ENCODE measurements around the gene SUN5. TPM values are rescaled to one million over a fixed set of nuclear protein-coding genes. Genes with fewer than 3 reads are reported as not detected.

The SUN5 gene
- total RNA-seq, 1 donor from 2014 or later, result not detected

DNA sequence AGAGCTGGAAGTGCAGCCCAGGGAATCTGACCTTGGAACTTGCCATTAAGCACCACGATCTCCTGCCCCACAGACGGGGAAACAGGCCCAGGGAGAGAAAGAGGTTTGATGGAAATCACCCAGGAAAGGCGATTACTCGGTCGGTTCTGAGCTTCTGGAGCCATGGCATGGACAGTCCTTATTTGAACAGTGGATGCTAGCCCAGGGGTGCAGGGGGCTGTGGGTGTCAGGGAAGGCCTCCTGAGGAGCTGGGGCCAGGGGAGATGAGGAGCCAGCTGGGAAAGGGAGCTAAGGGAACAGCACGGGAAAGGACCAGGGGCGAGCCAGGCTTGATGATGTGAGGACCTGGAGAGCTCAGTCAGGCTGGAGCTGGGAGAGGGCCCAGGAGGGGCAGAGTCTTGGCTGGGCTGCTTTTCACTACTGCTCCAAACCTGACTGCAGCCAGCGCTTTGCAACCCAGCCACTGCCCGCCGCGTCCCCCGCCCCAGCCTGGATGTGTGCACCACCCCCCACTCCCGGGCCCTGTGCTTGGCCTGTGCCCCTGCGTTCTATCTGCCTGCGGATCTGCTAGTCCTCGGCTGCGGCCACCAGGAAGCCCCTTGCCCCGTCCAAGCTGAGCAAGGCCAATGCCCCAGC is 17.8 kb downstream of the SUN5 start:
- DNase-seq (ENCODE audit: extremely low spot score, unreplicated experiment), result no peak
- H3K4me3 Mint-ChIP-seq (ENCODE audit: unreplicated experiment), result no peak overlapping the region
- no peaks in the 10 kb centered on the region for H3K9me3 Mint-ChIP-seq (ENCODE audit: unreplicated experiment)
- TF ChIP-seq, protein P1, sequence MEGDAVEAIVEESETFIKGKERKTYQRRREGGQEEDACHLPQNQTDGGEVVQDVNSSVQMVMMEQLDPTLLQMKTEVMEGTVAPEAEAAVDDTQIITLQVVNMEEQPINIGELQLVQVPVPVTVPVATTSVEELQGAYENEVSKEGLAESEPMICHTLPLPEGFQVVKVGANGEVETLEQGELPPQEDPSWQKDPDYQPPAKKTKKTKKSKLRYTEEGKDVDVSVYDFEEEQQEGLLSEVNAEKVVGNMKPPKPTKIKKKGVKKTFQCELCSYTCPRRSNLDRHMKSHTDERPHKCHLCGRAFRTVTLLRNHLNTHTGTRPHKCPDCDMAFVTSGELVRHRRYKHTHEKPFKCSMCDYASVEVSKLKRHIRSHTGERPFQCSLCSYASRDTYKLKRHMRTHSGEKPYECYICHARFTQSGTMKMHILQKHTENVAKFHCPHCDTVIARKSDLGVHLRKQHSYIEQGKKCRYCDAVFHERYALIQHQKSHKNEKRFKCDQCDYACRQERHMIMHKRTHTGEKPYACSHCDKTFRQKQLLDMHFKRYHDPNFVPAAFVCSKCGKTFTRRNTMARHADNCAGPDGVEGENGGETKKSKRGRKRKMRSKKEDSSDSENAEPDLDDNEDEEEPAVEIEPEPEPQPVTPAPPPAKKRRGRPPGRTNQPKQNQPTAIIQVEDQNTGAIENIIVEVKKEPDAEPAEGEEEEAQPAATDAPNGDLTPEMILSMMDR (IDR thresholded peaks at IDR 0.05), result no peak
- H3K27ac Mint-ChIP-seq (ENCODE audit: unreplicated experiment), result no peak overlapping the region
- no peaks in the 10 kb centered on the region for H3K4me1 Mint-ChIP-seq (ENCODE audit: unreplicated experiment)
- H3K36me3 Mint-ChIP-seq (ENCODE audit: unreplicated experiment), result no peaks in the 10 kb centered on the region
- peaks cover 3% of the 10 kb centered on the region for H3K27me3 Mint-ChIP-seq (ENCODE audit: unreplicated experiment)

DNA sequence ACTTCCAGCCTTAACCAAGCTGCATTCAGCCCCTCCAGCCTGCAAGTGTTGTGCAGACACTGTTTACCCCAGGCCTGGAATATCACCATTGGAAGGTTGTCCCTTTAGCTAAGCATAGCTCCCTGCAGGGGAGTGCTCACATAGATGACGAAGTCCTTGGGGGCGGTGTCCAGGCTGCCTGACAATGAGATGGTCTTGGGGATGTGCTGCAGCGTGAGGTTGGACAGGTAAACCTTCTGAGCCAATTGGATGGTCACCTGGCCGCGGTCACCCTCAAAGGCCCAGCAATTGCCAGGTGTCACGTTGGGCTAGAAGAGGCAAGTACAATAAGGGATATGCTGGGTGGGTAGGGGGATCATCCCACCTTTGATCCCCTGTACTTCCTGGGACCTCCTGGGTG is 18.6 kb downstream of the SUN5 start:
- Mint-ChIP-seq H3K4me1 (ENCODE audit: unreplicated experiment) (no peaks in the 10 kb centered on the region), H3K4me3 (ENCODE audit: unreplicated experiment) (no peak overlapping the region), H3K27me3 (ENCODE audit: unreplicated experiment) (no peaks in the 10 kb centered on the region), H3K36me3 (ENCODE audit: unreplicated experiment) (no peaks in the 10 kb centered on the region), H3K27ac (ENCODE audit: unreplicated experiment) (no peak overlapping the region), H3K9me3 (ENCODE audit: unreplicated experiment) (no peaks in the 10 kb centered on the region)
- DNase-seq (ENCODE audit: extremely low spot score, unreplicated experiment), result no peak
- TF ChIP-seq, protein P1 (IDR thresholded peaks at IDR 0.05), result no peak

DNA sequence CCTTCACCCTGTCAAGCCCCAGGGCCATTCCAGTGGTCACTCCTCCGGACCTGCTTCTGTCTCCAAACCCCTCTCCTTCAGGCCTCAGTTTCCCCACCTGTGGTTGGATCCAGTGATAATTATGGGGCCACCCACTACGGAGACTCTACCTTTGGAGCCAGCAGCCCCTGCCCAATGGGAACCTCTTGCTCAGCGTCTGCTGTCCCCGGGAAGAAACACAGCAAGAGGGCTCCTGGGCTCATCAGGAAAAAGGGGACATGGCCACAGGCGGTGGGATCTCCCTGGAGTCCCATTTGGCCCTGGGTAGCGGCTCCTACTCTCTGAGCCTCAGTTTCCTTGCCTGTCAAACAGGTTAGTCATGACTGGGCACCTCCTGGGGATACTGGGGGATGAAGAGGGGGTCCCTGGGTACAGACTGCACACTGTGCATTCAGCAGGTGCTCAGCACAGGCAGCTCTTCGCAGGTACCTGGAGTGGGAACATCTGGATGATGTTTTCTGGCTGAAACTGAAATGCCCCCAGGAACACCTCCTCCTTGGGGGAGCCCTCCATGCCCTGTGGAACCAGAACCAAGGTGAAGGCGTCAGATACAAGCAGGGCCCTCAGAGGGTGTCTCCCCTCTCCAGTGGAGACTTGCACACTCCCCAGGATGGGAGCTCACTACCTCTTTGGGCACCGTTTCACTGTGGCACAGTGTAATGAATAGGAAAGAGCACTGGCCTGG is 19.4 kb downstream of the SUN5 start:
- Mint-ChIP-seq H3K27ac (ENCODE audit: unreplicated experiment) (no peak overlapping the region), H3K9me3 (ENCODE audit: unreplicated experiment) (no peaks in the 10 kb centered on the region), H3K4me3 (ENCODE audit: unreplicated experiment) (no peak overlapping the region), H3K36me3 (ENCODE audit: unreplicated experiment) (no peaks in the 10 kb centered on the region), H3K27me3 (ENCODE audit: unreplicated experiment) (no peaks in the 10 kb centered on the region), H3K4me1 (ENCODE audit: unreplicated experiment) (no peaks in the 10 kb centered on the region)
- no peak for DNase-seq (ENCODE audit: extremely low spot score, unreplicated experiment)
- TF ChIP-seq, protein P1 (IDR thresholded peaks at IDR 0.05), result no peak

DNA sequence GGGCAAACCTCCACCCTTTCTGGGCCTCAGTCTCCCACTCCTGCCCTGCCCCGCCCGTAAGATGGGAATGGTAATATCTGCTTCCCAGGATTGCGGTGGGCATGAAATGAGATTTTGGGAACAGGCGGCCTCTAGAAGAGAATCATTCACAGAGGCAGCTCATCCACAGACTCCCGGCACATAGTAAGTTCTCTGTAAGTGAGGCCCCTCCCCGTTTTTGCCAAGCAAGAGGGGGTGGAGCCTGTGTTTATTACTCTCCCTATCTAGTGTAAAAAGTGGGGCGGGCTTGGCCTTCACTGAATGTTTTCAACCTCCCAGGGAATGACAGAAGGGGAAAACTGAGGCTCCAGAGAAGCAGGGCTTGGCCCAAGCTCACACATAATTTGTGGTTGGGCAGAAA is 20.0 kb downstream of the SUN5 start:
- Mint-ChIP-seq H3K9me3 (ENCODE audit: unreplicated experiment) (no peaks in the 10 kb centered on the region), H3K27me3 (ENCODE audit: unreplicated experiment) (no peaks in the 10 kb centered on the region), H3K36me3 (ENCODE audit: unreplicated experiment) (no peaks in the 10 kb centered on the region), H3K4me3 (ENCODE audit: unreplicated experiment) (no peak overlapping the region), H3K4me1 (ENCODE audit: unreplicated experiment) (no peaks in the 10 kb centered on the region), H3K27ac (ENCODE audit: unreplicated experiment) (no peak overlapping the region)
- no peak for DNase-seq (ENCODE audit: extremely low spot score, unreplicated experiment)
- TF ChIP-seq, protein P1 (IDR thresholded peaks at IDR 0.05), result no peak

DNA sequence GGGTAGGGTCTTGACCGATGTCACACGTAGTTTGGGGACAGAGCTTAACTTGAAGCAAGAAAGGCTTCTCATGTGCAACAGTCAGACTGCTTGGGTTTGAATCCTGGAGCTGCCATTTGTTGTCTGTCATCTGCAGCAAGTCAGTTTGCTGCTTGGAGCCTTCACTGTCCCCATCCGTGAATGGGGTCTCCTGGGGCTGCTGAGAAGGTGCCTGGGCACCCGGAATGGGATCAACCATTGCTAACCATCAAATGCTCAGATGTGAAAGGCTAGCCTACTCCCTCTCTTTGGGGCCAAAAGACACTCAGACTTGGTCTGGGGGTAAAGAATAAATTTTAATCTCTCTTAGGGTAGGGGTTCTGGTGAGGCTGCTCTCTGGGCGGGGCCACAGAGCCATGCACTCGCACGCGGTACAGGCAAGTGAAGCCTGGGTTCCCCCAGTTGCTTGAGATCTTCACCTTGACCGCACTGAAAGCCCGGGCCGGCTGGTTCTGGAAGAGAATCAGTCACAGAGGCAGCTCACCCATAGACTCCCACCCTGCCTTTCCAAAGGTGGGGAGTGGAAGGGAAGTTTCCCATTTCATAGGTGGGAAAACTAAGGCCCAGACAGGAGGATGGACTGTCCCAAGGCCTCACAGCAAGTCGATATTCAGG is 20.6 kb downstream of the SUN5 start:
- Mint-ChIP-seq H3K27me3 (ENCODE audit: unreplicated experiment) (no peaks in the 10 kb centered on the region), H3K27ac (ENCODE audit: unreplicated experiment) (no peak overlapping the region), H3K36me3 (ENCODE audit: unreplicated experiment) (no peaks in the 10 kb centered on the region), H3K4me1 (ENCODE audit: unreplicated experiment) (no peaks in the 10 kb centered on the region), H3K4me3 (ENCODE audit: unreplicated experiment) (no peak overlapping the region), H3K9me3 (ENCODE audit: unreplicated experiment) (no peaks in the 10 kb centered on the region)
- TF ChIP-seq, protein P1 (IDR thresholded peaks at IDR 0.05), result no peak
- DNase-seq (ENCODE audit: extremely low spot score, unreplicated experiment), result no peak

Measured in osteocyte (in vitro differentiated cells).